ENCODE measurements around the gene KIF7.

GRCh38 chr15:89611317-89611716 lies 44.0 kb downstream of the KIF7 start:
- TF ChIP-seq CTCF (IDR thresholded peaks at IDR 0.05) (no peak), POLR2A (IDR thresholded peaks at IDR 0.05) (no peak)
